ENCODE data around the gene EHD1. TPM values are rescaled to one million over a fixed set of nuclear protein-coding genes. Genes with fewer than 3 reads are reported as not detected.

The EHD1 gene
- total and polyA plus RNA-seq, 9 of the 15 experiments (the other 6 are each of a cell fraction or from before 2014, with no cell fraction given) = 0.46 to 65.0 (median 16.4) TPM

DNA sequence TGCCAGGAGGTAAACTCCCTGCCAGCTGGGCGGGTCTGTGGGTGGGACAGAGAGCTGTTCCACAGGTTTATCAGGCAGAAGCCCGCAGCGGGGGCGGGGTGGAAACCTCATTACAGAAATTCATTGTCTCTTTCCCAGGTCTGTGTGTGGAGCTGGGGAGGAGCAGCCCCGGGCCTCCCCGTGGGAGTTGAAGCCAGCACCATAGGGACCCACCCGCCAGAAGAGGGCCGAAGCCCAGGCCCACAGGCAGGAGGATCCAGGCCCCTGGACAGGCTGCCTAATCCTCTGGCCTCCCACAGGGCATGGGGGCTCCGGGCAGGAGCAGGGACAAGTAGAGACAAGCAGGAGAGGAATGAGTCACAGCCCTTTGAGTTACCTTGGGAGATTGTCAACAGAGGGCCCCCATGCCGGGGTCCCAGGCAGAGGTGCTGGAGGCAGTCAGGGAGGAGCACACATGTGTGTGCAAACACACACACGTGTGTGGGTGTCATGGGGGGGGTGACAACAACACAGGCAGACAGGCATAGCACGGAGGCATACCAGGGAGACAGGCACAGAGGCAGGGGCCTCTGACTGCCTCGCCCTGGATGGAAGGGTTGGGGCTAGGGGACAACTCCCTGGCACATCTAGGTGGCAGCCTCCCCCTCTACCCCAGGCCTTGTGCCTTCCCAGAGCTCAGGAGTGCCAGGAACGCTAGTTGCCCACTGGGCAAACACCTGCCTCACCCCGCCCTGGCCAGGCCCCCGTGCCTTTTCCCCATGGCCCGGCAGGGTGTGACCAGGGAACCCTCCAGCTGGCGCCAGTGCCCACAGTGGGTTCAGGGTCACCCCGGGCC, 35.4 kb downstream of the EHD1 start (continued):
- TF ChIP-seq, protein P1, sequence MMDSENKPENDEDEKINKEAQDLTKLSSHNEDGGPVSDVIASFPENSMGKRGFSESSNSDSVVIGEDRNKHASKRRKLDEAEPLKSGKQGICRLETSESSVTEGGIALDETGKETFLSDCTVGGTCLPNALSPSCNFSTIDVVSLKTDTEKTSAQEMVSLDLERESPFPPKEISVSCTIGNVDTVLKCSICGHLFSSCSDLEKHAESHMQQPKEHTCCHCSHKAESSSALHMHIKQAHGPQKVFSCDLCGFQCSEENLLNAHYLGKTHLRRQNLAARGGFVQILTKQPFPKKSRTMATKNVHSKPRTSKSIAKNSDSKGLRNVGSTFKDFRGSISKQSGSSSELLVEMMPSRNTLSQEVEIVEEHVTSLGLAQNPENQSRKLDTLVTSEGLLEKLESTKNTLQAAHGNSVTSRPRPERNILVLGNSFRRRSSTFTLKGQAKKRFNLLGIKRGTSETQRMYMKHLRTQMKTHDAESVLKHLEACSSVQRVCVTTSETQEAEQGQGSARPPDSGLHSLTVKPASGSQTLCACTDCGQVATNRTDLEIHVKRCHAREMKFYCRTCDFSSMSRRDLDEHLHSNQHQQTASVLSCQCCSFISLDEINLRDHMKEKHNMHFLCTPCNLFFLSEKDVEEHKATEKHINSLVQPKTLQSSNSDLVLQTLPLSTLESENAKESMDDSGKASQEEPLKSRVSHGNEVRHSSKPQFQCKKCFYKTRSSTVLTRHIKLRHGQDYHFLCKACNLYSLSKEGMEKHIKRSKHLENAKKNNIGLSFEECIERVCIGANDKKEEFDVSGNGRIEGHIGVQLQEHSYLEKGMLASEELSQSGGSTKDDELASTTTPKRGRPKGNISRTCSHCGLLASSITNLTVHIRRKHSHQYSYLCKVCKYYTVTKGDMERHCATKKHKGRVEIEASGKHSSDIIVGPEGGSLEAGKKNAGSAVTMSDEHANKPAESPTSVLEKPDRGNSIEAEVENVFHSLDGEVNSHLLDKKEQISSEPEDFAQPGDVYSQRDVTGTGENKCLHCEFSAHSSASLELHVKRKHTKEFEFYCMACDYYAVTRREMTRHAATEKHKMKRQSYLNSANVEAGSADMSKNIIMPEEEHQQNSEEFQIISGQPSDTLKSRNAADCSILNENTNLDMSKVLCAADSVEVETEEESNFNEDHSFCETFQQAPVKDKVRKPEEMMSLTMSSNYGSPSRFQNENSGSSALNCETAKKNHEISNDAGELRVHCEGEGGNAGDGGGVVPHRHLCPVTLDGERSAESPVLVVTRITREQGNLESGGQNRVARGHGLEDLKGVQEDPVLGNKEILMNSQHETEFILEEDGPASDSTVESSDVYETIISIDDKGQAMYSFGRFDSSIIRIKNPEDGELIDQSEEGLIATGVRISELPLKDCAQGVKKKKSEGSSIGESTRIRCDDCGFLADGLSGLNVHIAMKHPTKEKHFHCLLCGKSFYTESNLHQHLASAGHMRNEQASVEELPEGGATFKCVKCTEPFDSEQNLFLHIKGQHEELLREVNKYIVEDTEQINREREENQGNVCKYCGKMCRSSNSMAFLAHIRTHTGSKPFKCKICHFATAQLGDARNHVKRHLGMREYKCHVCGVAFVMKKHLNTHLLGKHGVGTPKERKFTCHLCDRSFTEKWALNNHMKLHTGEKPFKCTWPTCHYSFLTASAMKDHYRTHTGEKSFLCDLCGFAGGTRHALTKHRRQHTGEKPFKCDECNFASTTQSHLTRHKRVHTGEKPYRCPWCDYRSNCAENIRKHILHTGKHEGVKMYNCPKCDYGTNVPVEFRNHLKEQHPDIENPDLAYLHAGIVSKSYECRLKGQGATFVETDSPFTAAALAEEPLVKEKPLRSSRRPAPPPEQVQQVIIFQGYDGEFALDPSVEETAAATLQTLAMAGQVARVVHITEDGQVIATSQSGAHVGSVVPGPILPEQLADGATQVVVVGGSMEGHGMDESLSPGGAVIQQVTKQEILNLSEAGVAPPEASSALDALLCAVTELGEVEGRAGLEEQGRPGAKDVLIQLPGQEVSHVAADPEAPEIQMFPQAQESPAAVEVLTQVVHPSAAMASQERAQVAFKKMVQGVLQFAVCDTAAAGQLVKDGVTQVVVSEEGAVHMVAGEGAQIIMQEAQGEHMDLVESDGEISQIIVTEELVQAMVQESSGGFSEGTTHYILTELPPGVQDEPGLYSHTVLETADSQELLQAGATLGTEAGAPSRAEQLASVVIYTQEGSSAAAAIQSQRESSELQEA (IDR thresholded peaks at IDR 0.05; ENCODE audit: low read depth) = no peak
- TF ChIP-seq NR1H2 (CRISPR knock-in tag; IDR thresholded peaks at IDR 0.05) (no peak), NRF1 (conservative IDR thresholded peaks at IDR 0.05 in 1 of 2, IDR thresholded peaks at IDR 0.05 in 1 of 2) (no peak), NR2F6 (CRISPR knock-in tag; IDR thresholded peaks at IDR 0.05) (no peak), HNRNPLL (IDR thresholded peaks at IDR 0.05; ENCODE audit: low read depth, low read length, poor library complexity, severe bottlenecking) (no peak), ZBTB7A (IDR thresholded peaks at IDR 0.05; ENCODE audit: borderline replicate concordance, control insufficient read depth, low read depth, low read length) (peak; percentile 84), SETDB1 (IDR thresholded peaks at IDR 0.05; ENCODE audit: low read length) (no peak), STAG1 (CRISPR knock-in tag; IDR thresholded peaks at IDR 0.05; ENCODE audit: borderline replicate concordance) (no peak), RUNX1 (IDR thresholded peaks at IDR 0.05; ENCODE audit: low read depth) (no peak)
- TF ChIP-seq, protein P2, sequence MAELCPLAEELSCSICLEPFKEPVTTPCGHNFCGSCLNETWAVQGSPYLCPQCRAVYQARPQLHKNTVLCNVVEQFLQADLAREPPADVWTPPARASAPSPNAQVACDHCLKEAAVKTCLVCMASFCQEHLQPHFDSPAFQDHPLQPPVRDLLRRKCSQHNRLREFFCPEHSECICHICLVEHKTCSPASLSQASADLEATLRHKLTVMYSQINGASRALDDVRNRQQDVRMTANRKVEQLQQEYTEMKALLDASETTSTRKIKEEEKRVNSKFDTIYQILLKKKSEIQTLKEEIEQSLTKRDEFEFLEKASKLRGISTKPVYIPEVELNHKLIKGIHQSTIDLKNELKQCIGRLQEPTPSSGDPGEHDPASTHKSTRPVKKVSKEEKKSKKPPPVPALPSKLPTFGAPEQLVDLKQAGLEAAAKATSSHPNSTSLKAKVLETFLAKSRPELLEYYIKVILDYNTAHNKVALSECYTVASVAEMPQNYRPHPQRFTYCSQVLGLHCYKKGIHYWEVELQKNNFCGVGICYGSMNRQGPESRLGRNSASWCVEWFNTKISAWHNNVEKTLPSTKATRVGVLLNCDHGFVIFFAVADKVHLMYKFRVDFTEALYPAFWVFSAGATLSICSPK (IDR thresholded peaks at IDR 0.05; ENCODE audit: borderline replicate concordance) = 0 out of 2 replicates have a peak, but pooled peaks have one; percentile 50
- TF ChIP-seq, protein P3, sequence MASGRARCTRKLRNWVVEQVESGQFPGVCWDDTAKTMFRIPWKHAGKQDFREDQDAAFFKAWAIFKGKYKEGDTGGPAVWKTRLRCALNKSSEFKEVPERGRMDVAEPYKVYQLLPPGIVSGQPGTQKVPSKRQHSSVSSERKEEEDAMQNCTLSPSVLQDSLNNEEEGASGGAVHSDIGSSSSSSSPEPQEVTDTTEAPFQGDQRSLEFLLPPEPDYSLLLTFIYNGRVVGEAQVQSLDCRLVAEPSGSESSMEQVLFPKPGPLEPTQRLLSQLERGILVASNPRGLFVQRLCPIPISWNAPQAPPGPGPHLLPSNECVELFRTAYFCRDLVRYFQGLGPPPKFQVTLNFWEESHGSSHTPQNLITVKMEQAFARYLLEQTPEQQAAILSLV (tag; IDR thresholded peaks at IDR 0.05) = no peak

Data from K562 (cell line).